ENCODE data around the gene PSMD2. TPM values are rescaled to one million over a fixed set of nuclear protein-coding genes. Genes with fewer than 3 reads are reported as not detected.

The PSMD2 gene
- total and polyA plus RNA-seq, 10 of the 15 experiments (the other 5 are each of a cell fraction or from before 2014, with no cell fraction given): 103 to 515 (median 197) TPM

DNA sequence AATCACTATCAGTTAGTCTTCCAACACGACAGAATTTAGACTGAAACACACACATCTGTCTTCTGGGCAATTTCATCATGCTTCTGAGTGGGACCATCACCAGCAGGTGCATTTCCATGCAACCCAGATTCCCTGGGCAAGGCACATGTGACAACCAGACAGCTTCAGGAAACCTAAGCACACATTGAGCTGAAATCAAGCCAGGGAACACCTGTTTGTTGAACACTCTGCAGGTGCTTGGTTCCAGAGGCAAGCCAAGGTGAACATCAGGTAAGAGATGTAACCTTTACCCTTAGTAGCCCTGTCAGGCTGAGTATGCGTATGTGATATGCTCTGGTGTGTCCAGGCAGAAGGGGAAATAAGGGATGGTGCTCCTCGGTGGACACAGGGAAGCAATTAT lies 3.3 kb upstream of the PSMD2 start:
- TF ChIP-seq NR2C2 (IDR thresholded peaks at IDR 0.05; ENCODE audit: borderline replicate concordance, control insufficient read depth, insufficient read length, low read depth) (no peak), POLR2AphosphoS2 (IDR thresholded peaks at IDR 0.05; ENCODE audit: low read depth, low read length) (no peak), TBL1XR1 (IDR thresholded peaks at IDR 0.05; ENCODE audit: low read depth, low read length) (no peak), EGR1 (IDR thresholded peaks at IDR 0.05; ENCODE audit: borderline replicate concordance in 1 of 2, low read depth in 2 of 2, low read length in 2 of 2) (no peak), RAD21 (IDR thresholded peaks at IDR 0.05; ENCODE audit: insufficient read depth, low read depth, low read length) (no peak), ZNF384 (IDR thresholded peaks at IDR 0.05; ENCODE audit: borderline replicate concordance, low read depth, low read length) (no peak), TCF3 (IDR thresholded peaks at IDR 0.05; ENCODE audit: borderline replicate concordance, insufficient read depth, low read depth, low read length) (no peak)
- TF ChIP-seq, protein P1, sequence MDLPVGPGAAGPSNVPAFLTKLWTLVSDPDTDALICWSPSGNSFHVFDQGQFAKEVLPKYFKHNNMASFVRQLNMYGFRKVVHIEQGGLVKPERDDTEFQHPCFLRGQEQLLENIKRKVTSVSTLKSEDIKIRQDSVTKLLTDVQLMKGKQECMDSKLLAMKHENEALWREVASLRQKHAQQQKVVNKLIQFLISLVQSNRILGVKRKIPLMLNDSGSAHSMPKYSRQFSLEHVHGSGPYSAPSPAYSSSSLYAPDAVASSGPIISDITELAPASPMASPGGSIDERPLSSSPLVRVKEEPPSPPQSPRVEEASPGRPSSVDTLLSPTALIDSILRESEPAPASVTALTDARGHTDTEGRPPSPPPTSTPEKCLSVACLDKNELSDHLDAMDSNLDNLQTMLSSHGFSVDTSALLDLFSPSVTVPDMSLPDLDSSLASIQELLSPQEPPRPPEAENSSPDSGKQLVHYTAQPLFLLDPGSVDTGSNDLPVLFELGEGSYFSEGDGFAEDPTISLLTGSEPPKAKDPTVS (IDR thresholded peaks at IDR 0.05; ENCODE audit: low read depth, low read length): no peak
- TF ChIP-seq, protein P2, sequence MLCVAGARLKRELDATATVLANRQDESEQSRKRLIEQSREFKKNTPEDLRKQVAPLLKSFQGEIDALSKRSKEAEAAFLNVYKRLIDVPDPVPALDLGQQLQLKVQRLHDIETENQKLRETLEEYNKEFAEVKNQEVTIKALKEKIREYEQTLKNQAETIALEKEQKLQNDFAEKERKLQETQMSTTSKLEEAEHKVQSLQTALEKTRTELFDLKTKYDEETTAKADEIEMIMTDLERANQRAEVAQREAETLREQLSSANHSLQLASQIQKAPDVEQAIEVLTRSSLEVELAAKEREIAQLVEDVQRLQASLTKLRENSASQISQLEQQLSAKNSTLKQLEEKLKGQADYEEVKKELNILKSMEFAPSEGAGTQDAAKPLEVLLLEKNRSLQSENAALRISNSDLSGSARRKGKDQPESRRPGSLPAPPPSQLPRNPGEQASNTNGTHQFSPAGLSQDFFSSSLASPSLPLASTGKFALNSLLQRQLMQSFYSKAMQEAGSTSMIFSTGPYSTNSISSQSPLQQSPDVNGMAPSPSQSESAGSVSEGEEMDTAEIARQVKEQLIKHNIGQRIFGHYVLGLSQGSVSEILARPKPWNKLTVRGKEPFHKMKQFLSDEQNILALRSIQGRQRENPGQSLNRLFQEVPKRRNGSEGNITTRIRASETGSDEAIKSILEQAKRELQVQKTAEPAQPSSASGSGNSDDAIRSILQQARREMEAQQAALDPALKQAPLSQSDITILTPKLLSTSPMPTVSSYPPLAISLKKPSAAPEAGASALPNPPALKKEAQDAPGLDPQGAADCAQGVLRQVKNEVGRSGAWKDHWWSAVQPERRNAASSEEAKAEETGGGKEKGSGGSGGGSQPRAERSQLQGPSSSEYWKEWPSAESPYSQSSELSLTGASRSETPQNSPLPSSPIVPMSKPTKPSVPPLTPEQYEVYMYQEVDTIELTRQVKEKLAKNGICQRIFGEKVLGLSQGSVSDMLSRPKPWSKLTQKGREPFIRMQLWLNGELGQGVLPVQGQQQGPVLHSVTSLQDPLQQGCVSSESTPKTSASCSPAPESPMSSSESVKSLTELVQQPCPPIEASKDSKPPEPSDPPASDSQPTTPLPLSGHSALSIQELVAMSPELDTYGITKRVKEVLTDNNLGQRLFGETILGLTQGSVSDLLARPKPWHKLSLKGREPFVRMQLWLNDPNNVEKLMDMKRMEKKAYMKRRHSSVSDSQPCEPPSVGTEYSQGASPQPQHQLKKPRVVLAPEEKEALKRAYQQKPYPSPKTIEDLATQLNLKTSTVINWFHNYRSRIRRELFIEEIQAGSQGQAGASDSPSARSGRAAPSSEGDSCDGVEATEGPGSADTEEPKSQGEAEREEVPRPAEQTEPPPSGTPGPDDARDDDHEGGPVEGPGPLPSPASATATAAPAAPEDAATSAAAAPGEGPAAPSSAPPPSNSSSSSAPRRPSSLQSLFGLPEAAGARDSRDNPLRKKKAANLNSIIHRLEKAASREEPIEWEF (IDR thresholded peaks at IDR 0.05; ENCODE audit: insufficient replicate concordance, low read depth, low read length): no peak
- FAIRE-seq (no peak), ATAC-seq (no peak), DNase-seq (ENCODE audit: low read depth, low spot score) (no peak)
- H3K9ac ChIP-seq (ENCODE audit: control insufficient read depth, insufficient read depth, low read length): no peak overlapping the region
- RAD21 ChIA-PET (ENCODE audit: unreplicated experiment): no interaction called here
- POLR2A ChIA-PET: no interaction called here
- no peak overlapping the region for H2AFZ ChIP-seq (ENCODE audit: control insufficient read depth, low read depth, low read length)
- 27% methylated on average over 3 of the region's 3 CpGs for WGBS (ENCODE audit: insufficient coverage, insufficient replicate concordance, low lambda C conversion rate, missing lambda C conversion rate)
- intact Hi-C loops (cut with micrococcal nuclease; ENCODE audit: unreplicated experiment) (loop anchor here (5.0 kb wide), 1 partner anchor 43 kb away; no protein-coding TSS in a partner anchor), in situ Hi-C loops (cut with MboI) (no loop called here)
- H3K4me3 ChIP-seq: no peak overlapping the region
- no peak overlapping the region for H3K27ac ChIP-seq (ENCODE audit: control insufficient read depth, insufficient read depth)
- no peak overlapping the region for H3K4me2 ChIP-seq (ENCODE audit: control insufficient read depth, insufficient read depth)
- H4K20me1 ChIP-seq (ENCODE audit: control insufficient read depth, insufficient read depth): no peaks in the 10 kb centered on the region
- H3K9me3 ChIP-seq (replicated peaks; ENCODE audit: control insufficient read depth, insufficient read depth, low read length): no peaks in the 10 kb centered on the region
- SMC1A ChIA-PET (ENCODE audit: uncharacterized antibody, unreplicated experiment): no interaction called here
- no peaks in the 10 kb centered on the region for H3K36me3 ChIP-seq (ENCODE audit: control insufficient read depth in 2 of 2, insufficient read depth in 2 of 2, low read length in 1 of 2)
- no peaks in the 10 kb centered on the region for H3K27me3 ChIP-seq (replicated peaks in 1 of 2; ENCODE audit: control insufficient read depth in 2 of 2, insufficient read depth in 2 of 2, low read length in 1 of 2)
- H3K79me2 ChIP-seq (ENCODE audit: control insufficient read depth, insufficient read depth, low read length): peaks cover 17% of the 10 kb centered on the region
- BruUV-seq (replicated peaks): no TSS peak
- peaks cover 3% of the 10 kb centered on the region for H3K4me1 ChIP-seq (ENCODE audit: control insufficient read depth, insufficient read depth, low read length)
- CTCF ChIA-PET: no interaction called here

Data from GM12878 (cell line).